H1 (cell line): ENCODE measurements around the gene CGN. TPM values are rescaled to one million over a fixed set of nuclear protein-coding genes. Genes with fewer than 3 reads are reported as not detected.

Experiments used
- BACH1 ChIP-seq: IDR thresholded peaks from 2 replicates; pipeline ENCODE4 v1.6.1; 2012; ENCODE audit warnings: low read length, improper control_type of control experiment
- BCL11A ChIP-seq, 2 experiments: IDR thresholded peaks; one replicate each; pipeline ENCODE4 v1.6.1; 2011; ENCODE audit warnings: low read depth in 2 of 2, low read length in 2 of 2, mild to moderate bottlenecking in 2 of 2
- CHD7 ChIP-seq: fragments of 300-600 bp; sonication (generic); IDR thresholded peaks from 2 replicates; pipeline ENCODE4 v1.7.1; 2012; ENCODE audit warnings: low read length, moderate library complexity, mild to moderate bottlenecking, inconsistent platforms; ENCODE audit not compliant: insufficient replicate concordance
- POLR2AphosphoS5 ChIP-seq: IDR thresholded peaks from 2 replicates; pipeline ENCODE4 v1.6.1; 2011; ENCODE audit warnings: low read depth, low read length
- RNF2 ChIP-seq: fragments of 200-900, 300-1000 bp; sonication (generic); IDR thresholded peaks from 2 replicates; pipeline ENCODE4 v1.7.1; 2016; ENCODE audit warnings: borderline replicate concordance, low read depth, mild to moderate bottlenecking, antibody characterized with exemption, low read length; ENCODE audit not compliant: poor library complexity, severe bottlenecking; ENCODE audit errors: missing control alignments
- SAP30 ChIP-seq: fragments of 300-600 bp; sonication (generic); IDR thresholded peaks from 2 replicates; pipeline ENCODE4 v1.7.1; 2012; ENCODE audit warnings: low read length, moderate library complexity, mild to moderate bottlenecking, inconsistent platforms; ENCODE audit not compliant: insufficient read depth, insufficient replicate concordance
- USF2 ChIP-seq: IDR thresholded peaks from 2 replicates; pipeline ENCODE4 v1.6.1; 2011; ENCODE audit warnings: low read length, improper control_type of control experiment
- polyA plus RNA-seq, 7 experiments: library from polyadenylated mRNA; depleted of rRNA in 3 of 7; stranded (reverse) in 5 of 7; unstranded in 2 of 7; fragments of >200 nt in 5 of 7; fragments of 200-250 nt in 2 of 7; gene quantifications; 1 replicate in 5 of 7; 2 replicates in 1 of 7; 4 replicates in 1 of 7; pipeline versions ENCODE4 v1.2.1 to v1.2.3, GENCODE V29; 2011 to 2013; ENCODE audit warnings: missing spikeins in 2 of 7, mixed read lengths in 2 of 7
- total RNA-seq: library from RNA; stranded (reverse); fragmentation: NEBNext Ultra II Directional; extraction: Animal tissue kit (Norgen Biotek cat#: 25700); gene quantifications from 2 replicates; pipeline ENCODE4 v1.2.1, GENCODE V29; 2021
- TF ChIP-seq, protein P1 (sequence below): IDR thresholded peaks from 2 replicates; pipeline ENCODE4 v1.6.1; 2011; ENCODE audit warnings: low read depth, mild to moderate bottlenecking, low read length; ENCODE audit not compliant: insufficient read depth

The CGN gene
- total and polyA plus RNA-seq, 2 of the 8 experiments (the other 6 are each of a cell fraction or from before 2014, with no cell fraction given), result 15.9 to 52.7 TPM

DNA sequence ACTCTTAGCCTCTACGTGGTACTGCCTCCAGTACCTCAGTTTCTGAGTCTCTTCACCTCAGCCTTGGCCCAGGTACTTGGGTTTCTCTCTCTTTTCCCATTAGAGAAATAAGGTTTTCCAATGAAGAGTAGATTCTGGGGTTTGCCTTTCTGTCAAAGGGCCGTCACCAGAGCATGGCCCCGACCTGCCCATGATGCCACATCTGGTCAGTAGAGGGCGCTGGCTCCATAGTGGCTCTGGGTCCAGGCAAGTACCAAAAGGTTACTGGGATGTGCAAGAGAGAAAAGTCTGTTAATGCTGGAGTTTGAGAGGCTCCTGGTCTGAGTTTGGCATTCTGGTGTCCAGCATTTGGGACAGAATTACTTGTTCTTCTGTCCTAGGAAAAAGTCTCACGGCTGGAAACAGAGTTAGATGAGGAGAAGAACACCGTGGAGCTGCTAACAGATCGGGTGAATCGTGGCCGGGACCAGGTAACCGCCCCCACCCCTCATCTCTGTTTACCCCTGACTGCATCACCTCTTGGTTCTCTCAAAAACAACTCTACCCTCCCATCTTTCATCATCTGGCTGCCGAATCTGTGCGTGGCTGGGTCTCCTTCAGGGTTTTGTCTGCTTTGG is 23.6 kb downstream of the CGN start (continued):
- TF ChIP-seq CHD7, result no peak
- no peak for TF ChIP-seq POLR2AphosphoS5
- TF ChIP-seq, protein P1, sequence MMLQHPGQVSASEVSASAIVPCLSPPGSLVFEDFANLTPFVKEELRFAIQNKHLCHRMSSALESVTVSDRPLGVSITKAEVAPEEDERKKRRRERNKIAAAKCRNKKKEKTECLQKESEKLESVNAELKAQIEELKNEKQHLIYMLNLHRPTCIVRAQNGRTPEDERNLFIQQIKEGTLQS, result no peak
- no peak for TF ChIP-seq BCL11A (IDR thresholded peaks at IDR 0.05; ENCODE audit: low read depth in 2 of 2, low read length in 2 of 2)
- no peak for TF ChIP-seq BACH1
- TF ChIP-seq RNF2, result no peak
- TF ChIP-seq USF2, result no peak
- no peak for TF ChIP-seq SAP30
